HG02885 (cell line): ENCODE data around the gene IL5.

Source experiments
- ATAC-seq: cut with Tn5 transposase; IDR thresholded peaks from one replicate; pipeline ENCODE4 v1.9.1; 2021; ENCODE audit warnings: mild to moderate bottlenecking; ENCODE audit not compliant: unreplicated experiment, poor library complexity

IL5 gene

GRCh38 chr5:132500244-132500930 is 42.9 kb downstream of the IL5 start:
- ATAC-seq = no peak

GRCh38 chr5:132499440-132500243 is 43.7 kb downstream of the IL5 start:
- ATAC-seq = no peak

GRCh38 chr5:132498686-132499271 is 44.5 kb downstream of the IL5 start:
- ATAC-seq = no peak

GRCh38 chr5:132498152-132498551 is 45.2 kb downstream of the IL5 start:
- no peak for ATAC-seq

GRCh38 chr5:132497488-132497997 is 45.8 kb downstream of the IL5 start:
- ATAC-seq = no peak

- peak; percentile 63 for ATAC-seq
These were observed 46.5 kb downstream of the IL5 start for GRCh38 chr5:132496631-132497487.

- ATAC-seq = peak; percentile 42
These were observed 47.1 kb downstream of the IL5 start for GRCh38 chr5:132496191-132496630.

- peak; percentile 36 for ATAC-seq
These were observed 47.6 kb downstream of the IL5 start for GRCh38 chr5:132495667-132496190.

- no peak for ATAC-seq
These were observed 49.5 kb downstream of the IL5 start for GRCh38 chr5:132493821-132494220.

- no peak for ATAC-seq
These were observed 50.1 kb downstream of the IL5 start for GRCh38 chr5:132493241-132493640.

- no peak for ATAC-seq
These were observed 50.8 kb downstream of the IL5 start for GRCh38 chr5:132492386-132493125.
